Activated effector memory CD4-positive, alpha-beta T cell treated with anti-CD3 and anti-CD28 coated beads, Interleukin-2, amount 50 U/mL, for 16 hours (primary cell): ENCODE results near the gene CKS2.
"Not testable (repeated sequence)": the region's sequence is repeated elsewhere in the genome, so short reads cannot be mapped to it uniquely, and the experiment has no call there.

Experiments
- DNase-seq: peaks from one replicate; pipeline ENCODE4 v3.0.0-alpha.2; 2020

The CKS2 gene

GRCh38 chr9:89311346-89312221, 589 bp downstream of the CKS2 start:
- DNase-seq, result no peak

- no peak for DNase-seq
Observed at GRCh38 chr9:89312222-89312571, 1.2 kb downstream of the CKS2 start.

- DNase-seq, result no peak
Observed at GRCh38 chr9:89313842-89314241, 2.8 kb downstream of the CKS2 start.

- no peak for DNase-seq
Observed at GRCh38 chr9:89314955-89315354, 4.0 kb downstream of the CKS2 start.

- DNase-seq, result no peak
Observed at GRCh38 chr9:89315482-89315881, 4.5 kb downstream of the CKS2 start.

- DNase-seq, result no peak
Observed at GRCh38 chr9:89317282-89317681, 6.3 kb downstream of the CKS2 start.

GRCh38 chr9:89318123-89319014, 7.4 kb downstream of the CKS2 start, which contains the start of gene SECISBP2:
Gene SECISBP2 (plus strand): TSS chr9:89318500. CDS start chr9:89318577, 77 bp downstream.
- DNase-seq, result peak; percentile 98

- DNase-seq, result no peak
Observed at GRCh38 chr9:89319015-89319905, 8.3 kb downstream of the CKS2 start.

- DNase-seq, result no peak
Observed at GRCh38 chr9:89323390-89323789, 12.4 kb downstream of the CKS2 start.

GRCh38 chr9:89325733-89326132, 14.7 kb downstream of the CKS2 start:
- DNase-seq, result no peak

GRCh38 chr9:89328064-89328463, 17.1 kb downstream of the CKS2 start:
- DNase-seq, result no peak

- DNase-seq, result no peak
Observed at GRCh38 chr9:89329917-89330316, 18.9 kb downstream of the CKS2 start.

GRCh38 chr9:89330513-89330912, 19.5 kb downstream of the CKS2 start:
- no peak for DNase-seq

- no peak for DNase-seq
Observed at GRCh38 chr9:89339807-89340206, 28.8 kb downstream of the CKS2 start.

GRCh38 chr9:89340332-89340731, 29.3 kb downstream of the CKS2 start:
- DNase-seq, result no peak

- no peak for DNase-seq
Observed at GRCh38 chr9:89342213-89342612, 31.2 kb downstream of the CKS2 start.

- no peak for DNase-seq
Observed at GRCh38 chr9:89342948-89343347, 32.0 kb downstream of the CKS2 start.

- DNase-seq, result not testable (repeated sequence)
Observed at GRCh38 chr9:89343812-89344211, 32.8 kb downstream of the CKS2 start.

GRCh38 chr9:89345476-89345875, 34.5 kb downstream of the CKS2 start:
- no peak for DNase-seq

- no peak for DNase-seq
Observed at GRCh38 chr9:89346696-89347095, 35.7 kb downstream of the CKS2 start.

GRCh38 chr9:89347651-89348050, 36.7 kb downstream of the CKS2 start:
- DNase-seq, result no peak

GRCh38 chr9:89349607-89350006, 38.6 kb downstream of the CKS2 start:
- no peak for DNase-seq
